Suprapubic skin (tissue), 4 donors: Measurements from ENCODE around the gene CYTH3. TPM values are rescaled to one million over a fixed set of nuclear protein-coding genes. Genes with fewer than 3 reads are reported as not detected.
A peak's percentile ranks its signal among the peaks of the same experiment; 100 is the strongest.

ENCODE experiments used
- DNase-seq, 2 donors: peaks; one replicate each; pipeline ENCODE4 v3.0.0-alpha.2; 2019; ENCODE audit warnings: low spot score in 2 of 2
- H3K27ac ChIP-seq: fragments of 200-600 bp; sonication (generic); one replicate; pipeline ENCODE4 v1.5.1; 2019
- H3K27me3 ChIP-seq: fragments of 200-600 bp; sonication (generic); one replicate; pipeline ENCODE4 v1.5.1; 2019
- H3K36me3 ChIP-seq: fragments of 200-600 bp; sonication (generic); one replicate; pipeline ENCODE4 v1.5.1; 2019
- H3K4me1 ChIP-seq: fragments of 200-600 bp; sonication (generic); one replicate; pipeline ENCODE4 v1.5.1; 2019
- H3K4me3 ChIP-seq: fragments of 200-600 bp; sonication (generic); one replicate; pipeline ENCODE4 v1.5.1; 2019; ENCODE audit warnings: mild to moderate bottlenecking
- H3K9me3 ChIP-seq: fragments of 200-600 bp; sonication (generic); one replicate; pipeline ENCODE4 v1.5.1; 2019
- CTCF ChIP-seq, 2 donors: fragments of 200-600 bp in 1 of 2; fragments of 450-650 bp in 1 of 2; sonication (generic) in 1 of 2; IDR thresholded peaks; one replicate each; pipeline ENCODE4 v1.5.1; 2016 to 2019; ENCODE audit warnings: antibody characterized with exemption in 2 of 2, mild to moderate bottlenecking in 1 of 2, moderate library complexity in 1 of 2
- EP300 ChIP-seq: sonication (generic); formaldehyde crosslinking; IDR thresholded peaks from one replicate; pipeline ENCODE4 v1.6.1; 2017; ENCODE audit warnings: antibody characterized with exemption
- POLR2A ChIP-seq, 2 donors: fragments of 450-650 bp; IDR thresholded peaks; one replicate each; pipeline ENCODE4 v1.6.1; 2017; ENCODE audit warnings: antibody characterized with exemption in 2 of 2, mild to moderate bottlenecking in 2 of 2, moderate library complexity in 2 of 2
- POLR2AphosphoS5 ChIP-seq, 3 donors: sonication (generic); formaldehyde crosslinking; IDR thresholded peaks; one replicate each; pipeline ENCODE4 v1.6.1; 2017; ENCODE audit warnings: antibody characterized with exemption in 3 of 3
- WGBS: methylation state at CpG from one replicate; pipeline ENCODE4 v1.1.5; 2018; 5-methylcytosine and 5-hydroxymethylcytosine counted together
- total RNA-seq, 4 donors: library from RNA; depleted of rRNA; stranded (reverse); fragments of >200 nt; gene quantifications; one replicate each; pipeline ENCODE4 v1.1.0, GENCODE V29; 2016

Gene CYTH3
- total RNA-seq, 4 donors from 2014 or later = 29.8 to 55.7 (median 46.8) TPM

GRCh38 chr7:6268023-6268900, 4.2 kb downstream of the CYTH3 start:
- WGBS = 94% methylated on average over 18 of the region's 18 CpGs
- no peak for DNase-seq
- no peaks in the 10 kb centered on the region for H3K27me3 ChIP-seq
- H3K27ac ChIP-seq = no peak overlapping the region
- no peaks in the 10 kb centered on the region for H3K36me3 ChIP-seq
- TF ChIP-seq POLR2A (IDR thresholded peaks at IDR 0.05) (no peak), POLR2AphosphoS5 (IDR thresholded peaks at IDR 0.05) (no peak), CTCF (IDR thresholded peaks at IDR 0.05) (no peak), EP300 (no peak)
- H3K4me1 ChIP-seq = peaks cover 37% of the 10 kb centered on the region
- H3K9me3 ChIP-seq = no peaks in the 10 kb centered on the region
- no peak overlapping the region for H3K4me3 ChIP-seq

- Histone ChIP-seq H3K27ac (no peak overlapping the region), H3K4me1 (peaks cover 43% of the 10 kb centered on the region), H3K9me3 (no peaks in the 10 kb centered on the region), H3K27me3 (no peaks in the 10 kb centered on the region), H3K4me3 (no peak overlapping the region), H3K36me3 (no peaks in the 10 kb centered on the region)
- WGBS = 77% methylated on average over 7 of the region's 7 CpGs
- DNase-seq = no peak
- no peak for TF ChIP-seq CTCF (IDR thresholded peaks at IDR 0.05)
Measured at GRCh38 chr7:6266699-6267098, 5.7 kb downstream of the CYTH3 start.

DNA sequence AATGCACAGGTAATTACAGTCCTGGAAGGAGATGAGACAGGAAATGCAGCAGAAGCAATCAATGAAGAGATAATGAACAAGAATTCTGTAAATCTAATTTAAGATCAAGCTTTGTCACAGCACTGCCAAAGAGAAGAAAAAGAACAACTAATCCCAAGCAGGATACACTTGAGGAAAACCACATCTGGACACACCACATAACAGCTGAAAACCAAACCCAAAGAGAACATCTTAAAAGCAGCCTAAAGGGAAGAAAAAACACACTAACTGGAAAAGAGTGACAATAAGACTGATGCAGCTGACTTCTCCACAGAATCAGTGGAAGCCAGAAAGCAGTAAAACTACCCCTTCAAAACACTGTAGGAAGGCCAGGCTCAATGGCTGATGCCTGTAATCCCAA, 10.2 kb downstream of the CYTH3 start:
- Histone ChIP-seq H3K36me3 (no peaks in the 10 kb centered on the region), H3K9me3 (no peaks in the 10 kb centered on the region), H3K4me3 (no peak overlapping the region), H3K27ac (peak overlapping the region; percentile 16), H3K27me3 (no peaks in the 10 kb centered on the region), H3K4me1 (peaks cover 51% of the 10 kb centered on the region)
- no peak for DNase-seq
- TF ChIP-seq POLR2AphosphoS5 (IDR thresholded peaks at IDR 0.05) (no peak), CTCF (IDR thresholded peaks at IDR 0.05) (no peak), POLR2A (IDR thresholded peaks at IDR 0.05) (no peak), EP300 (no peak)

DNA sequence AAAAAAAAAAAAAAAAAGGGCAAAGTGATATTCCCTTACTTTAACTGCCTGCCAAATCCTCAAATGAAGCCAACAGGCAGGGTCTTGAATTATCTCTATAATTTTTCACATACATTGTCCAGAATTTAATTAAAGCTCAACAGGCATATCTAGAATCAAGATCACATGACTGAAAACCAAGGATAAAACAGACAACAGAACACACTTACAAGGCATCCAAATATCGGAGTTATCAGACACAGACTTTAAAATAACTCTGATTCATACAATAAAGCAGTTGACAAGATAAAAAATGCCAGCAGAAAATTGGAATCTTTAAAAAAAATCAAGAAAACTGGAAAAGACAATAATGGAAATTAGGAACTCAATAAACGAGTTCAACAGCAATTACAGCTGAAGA, 10.7 kb downstream of the CYTH3 start:
- Histone ChIP-seq H3K36me3 (no peaks in the 10 kb centered on the region), H3K9me3 (no peaks in the 10 kb centered on the region), H3K27ac (peak overlapping the region; percentile 20), H3K4me3 (no peak overlapping the region), H3K27me3 (no peaks in the 10 kb centered on the region), H3K4me1 (peaks cover 55% of the 10 kb centered on the region)
- WGBS = 76% methylated on average over 2 of the region's 2 CpGs
- TF ChIP-seq POLR2AphosphoS5 (IDR thresholded peaks at IDR 0.05) (no peak), POLR2A (IDR thresholded peaks at IDR 0.05) (no peak), CTCF (IDR thresholded peaks at IDR 0.05) (no peak), EP300 (no peak)
- no peak for DNase-seq

DNA sequence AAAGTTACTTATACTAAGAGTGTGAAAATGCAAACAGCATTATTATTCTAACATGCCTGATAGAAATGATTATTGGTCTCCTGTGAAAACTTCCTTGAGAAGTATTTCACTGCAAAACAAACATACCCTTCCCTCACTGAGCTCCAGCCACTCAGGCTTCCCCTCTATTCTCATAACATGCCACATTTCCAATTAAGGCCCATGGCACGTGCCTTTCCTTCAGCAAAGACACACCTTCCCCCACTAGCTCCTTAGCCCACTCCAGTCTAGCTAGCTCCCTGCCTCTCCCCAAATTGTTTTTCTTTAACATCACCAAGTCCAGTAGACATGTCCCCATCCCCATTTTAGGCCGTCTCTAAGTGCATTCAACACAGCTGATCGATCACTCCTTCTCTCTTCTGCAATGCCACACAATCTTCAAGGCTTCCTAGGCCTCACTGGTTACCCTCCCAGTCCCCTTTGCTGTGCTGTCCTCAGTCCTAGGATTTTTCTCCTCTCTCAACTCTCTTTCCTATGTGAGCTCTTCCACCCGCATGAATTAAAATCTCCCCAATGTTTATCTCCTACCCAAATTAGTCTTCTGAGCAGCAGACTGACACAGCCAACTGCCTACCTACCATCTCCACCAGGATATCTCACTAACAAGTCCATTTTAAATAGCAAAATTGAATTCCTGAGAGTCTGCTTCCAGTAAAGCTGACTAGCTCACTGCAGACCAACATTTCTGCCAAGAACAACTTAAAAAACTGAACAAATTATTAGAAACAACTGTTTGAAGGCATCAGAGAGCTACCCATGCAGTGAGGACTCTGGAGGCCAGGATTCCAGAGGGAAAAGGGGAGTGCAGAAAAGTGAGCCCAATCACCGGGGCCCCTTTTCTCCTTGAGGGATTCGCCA, 11.9 kb downstream of the CYTH3 start:
- Histone ChIP-seq H3K9me3 (no peaks in the 10 kb centered on the region), H3K27ac (peak overlapping the region; percentile 83), H3K4me3 (no peak overlapping the region), H3K36me3 (no peaks in the 10 kb centered on the region), H3K4me1 (peaks cover 61% of the 10 kb centered on the region), H3K27me3 (no peaks in the 10 kb centered on the region)
- 67% methylated on average over 6 of the region's 6 CpGs for WGBS
- no peak for DNase-seq
- TF ChIP-seq CTCF (IDR thresholded peaks at IDR 0.05) (no peak), POLR2AphosphoS5 (IDR thresholded peaks at IDR 0.05) (no peak), POLR2A (IDR thresholded peaks at IDR 0.05) (no peak), EP300 (no peak)
